ENCODE measurements around the gene VTI1A. TPM values are rescaled to one million over a fixed set of nuclear protein-coding genes. Genes with fewer than 3 reads are reported as not detected.

VTI1A gene
- total and polyA plus RNA-seq, 9 of the 15 experiments (the other 6 are each of a cell fraction or from before 2014, with no cell fraction given): 9.3 to 21.4 (median 16.0) TPM

DNA sequence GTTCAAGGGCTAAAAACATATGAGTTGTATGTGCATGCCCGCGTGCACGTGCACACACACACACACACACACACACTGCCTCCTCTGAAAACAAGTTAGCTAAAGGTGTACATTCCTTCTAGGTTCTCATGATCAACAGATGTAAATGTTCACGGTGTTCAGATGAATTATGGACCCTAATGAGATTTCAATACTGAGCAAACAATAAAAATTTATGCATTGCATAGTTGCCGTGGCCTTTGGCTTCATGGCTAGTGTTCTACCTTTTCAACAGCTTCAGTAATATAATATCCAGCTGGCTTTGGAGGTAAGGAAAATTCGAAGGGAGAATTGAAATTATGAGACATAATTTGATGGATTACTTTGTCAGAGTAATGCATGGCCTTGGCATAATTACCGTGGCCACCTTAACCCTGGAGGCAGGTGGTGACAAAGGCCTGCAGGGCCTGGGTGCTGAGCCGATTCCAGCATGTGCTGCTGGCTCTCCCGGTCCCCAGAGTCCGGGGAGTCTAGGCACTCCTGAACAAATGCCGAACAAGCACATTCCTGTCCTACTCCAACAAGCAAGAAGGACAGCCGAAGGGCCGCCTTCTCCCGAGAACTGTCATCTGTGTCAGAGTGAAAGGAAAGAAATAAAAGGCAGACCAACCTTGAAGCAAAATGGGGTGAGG, 336.5 kb downstream of the VTI1A start (continued):
- TF ChIP-seq ZNF589 (CRISPR knock-in tag; IDR thresholded peaks at IDR 0.05; ENCODE audit: low read depth): no peak
- TF ChIP-seq, protein P1, sequence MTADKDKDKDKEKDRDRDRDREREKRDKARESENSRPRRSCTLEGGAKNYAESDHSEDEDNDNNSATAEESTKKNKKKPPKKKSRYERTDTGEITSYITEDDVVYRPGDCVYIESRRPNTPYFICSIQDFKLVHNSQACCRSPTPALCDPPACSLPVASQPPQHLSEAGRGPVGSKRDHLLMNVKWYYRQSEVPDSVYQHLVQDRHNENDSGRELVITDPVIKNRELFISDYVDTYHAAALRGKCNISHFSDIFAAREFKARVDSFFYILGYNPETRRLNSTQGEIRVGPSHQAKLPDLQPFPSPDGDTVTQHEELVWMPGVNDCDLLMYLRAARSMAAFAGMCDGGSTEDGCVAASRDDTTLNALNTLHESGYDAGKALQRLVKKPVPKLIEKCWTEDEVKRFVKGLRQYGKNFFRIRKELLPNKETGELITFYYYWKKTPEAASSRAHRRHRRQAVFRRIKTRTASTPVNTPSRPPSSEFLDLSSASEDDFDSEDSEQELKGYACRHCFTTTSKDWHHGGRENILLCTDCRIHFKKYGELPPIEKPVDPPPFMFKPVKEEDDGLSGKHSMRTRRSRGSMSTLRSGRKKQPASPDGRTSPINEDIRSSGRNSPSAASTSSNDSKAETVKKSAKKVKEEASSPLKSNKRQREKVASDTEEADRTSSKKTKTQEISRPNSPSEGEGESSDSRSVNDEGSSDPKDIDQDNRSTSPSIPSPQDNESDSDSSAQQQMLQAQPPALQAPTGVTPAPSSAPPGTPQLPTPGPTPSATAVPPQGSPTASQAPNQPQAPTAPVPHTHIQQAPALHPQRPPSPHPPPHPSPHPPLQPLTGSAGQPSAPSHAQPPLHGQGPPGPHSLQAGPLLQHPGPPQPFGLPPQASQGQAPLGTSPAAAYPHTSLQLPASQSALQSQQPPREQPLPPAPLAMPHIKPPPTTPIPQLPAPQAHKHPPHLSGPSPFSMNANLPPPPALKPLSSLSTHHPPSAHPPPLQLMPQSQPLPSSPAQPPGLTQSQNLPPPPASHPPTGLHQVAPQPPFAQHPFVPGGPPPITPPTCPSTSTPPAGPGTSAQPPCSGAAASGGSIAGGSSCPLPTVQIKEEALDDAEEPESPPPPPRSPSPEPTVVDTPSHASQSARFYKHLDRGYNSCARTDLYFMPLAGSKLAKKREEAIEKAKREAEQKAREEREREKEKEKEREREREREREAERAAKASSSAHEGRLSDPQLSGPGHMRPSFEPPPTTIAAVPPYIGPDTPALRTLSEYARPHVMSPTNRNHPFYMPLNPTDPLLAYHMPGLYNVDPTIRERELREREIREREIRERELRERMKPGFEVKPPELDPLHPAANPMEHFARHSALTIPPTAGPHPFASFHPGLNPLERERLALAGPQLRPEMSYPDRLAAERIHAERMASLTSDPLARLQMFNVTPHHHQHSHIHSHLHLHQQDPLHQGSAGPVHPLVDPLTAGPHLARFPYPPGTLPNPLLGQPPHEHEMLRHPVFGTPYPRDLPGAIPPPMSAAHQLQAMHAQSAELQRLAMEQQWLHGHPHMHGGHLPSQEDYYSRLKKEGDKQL (CRISPR knock-in tag; IDR thresholded peaks at IDR 0.05; ENCODE audit: borderline replicate concordance): no peak
- TF ChIP-seq, protein P2, sequence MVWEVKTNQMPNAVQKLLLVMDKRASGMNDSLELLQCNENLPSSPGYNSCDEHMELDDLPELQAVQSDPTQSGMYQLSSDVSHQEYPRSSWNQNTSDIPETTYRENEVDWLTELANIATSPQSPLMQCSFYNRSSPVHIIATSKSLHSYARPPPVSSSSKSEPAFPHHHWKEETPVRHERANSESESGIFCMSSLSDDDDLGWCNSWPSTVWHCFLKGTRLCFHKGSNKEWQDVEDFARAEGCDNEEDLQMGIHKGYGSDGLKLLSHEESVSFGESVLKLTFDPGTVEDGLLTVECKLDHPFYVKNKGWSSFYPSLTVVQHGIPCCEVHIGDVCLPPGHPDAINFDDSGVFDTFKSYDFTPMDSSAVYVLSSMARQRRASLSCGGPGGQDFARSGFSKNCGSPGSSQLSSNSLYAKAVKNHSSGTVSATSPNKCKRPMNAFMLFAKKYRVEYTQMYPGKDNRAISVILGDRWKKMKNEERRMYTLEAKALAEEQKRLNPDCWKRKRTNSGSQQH (CRISPR knock-in tag; IDR thresholded peaks at IDR 0.05): no peak
- TF ChIP-seq HNRNPUL1 (IDR thresholded peaks at IDR 0.05; ENCODE audit: low read length): no peak
- no peak for TF ChIP-seq ELF1 (tag; IDR thresholded peaks at IDR 0.05)
- TF ChIP-seq RBM17 (IDR thresholded peaks at IDR 0.05; ENCODE audit: borderline replicate concordance, low read depth, low read length): no peak
- no peak for TF ChIP-seq BCL6 (CRISPR knock-in tag; IDR thresholded peaks at IDR 0.05)
- no peak for TF ChIP-seq POLR2A (conservative IDR thresholded peaks at IDR 0.05)
- TF ChIP-seq KLF10 (CRISPR knock-in tag; IDR thresholded peaks at IDR 0.05): no peak
- no peak for TF ChIP-seq ZNF133 (CRISPR knock-in tag; IDR thresholded peaks at IDR 0.05)
- no peak for TF ChIP-seq ILK (tag; IDR thresholded peaks at IDR 0.05; ENCODE audit: borderline replicate concordance, low read depth)

Data from K562 (cell line).